Measurements from ENCODE around the gene IPO9.

DNA sequence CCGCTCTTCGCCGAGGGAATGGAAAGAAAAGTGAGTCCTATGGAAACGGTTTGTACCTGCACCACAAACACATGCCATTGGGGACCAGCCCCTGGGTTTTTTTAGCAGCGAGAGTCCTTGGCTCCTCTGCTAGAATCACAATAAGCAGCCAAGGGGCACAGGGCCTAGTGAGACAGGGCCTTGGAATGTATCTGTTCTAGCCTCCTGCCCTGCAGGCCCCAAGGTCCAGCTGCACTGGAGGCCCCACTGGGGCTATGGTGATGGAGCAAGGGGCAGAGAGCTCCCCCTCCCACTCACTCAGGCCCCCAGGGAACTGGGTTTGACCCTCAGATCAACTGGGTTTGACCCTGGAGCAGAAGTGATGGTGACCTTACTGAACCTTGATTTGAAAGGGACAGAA is 74.2 kb downstream of the IPO9 start:
- TF ChIP-seq SIN3A (IDR thresholded peaks at IDR 0.05; ENCODE audit: borderline replicate concordance, insufficient read depth, low read depth, low read length) (no peak), CTCF (IDR thresholded peaks at IDR 0.05) (no peak)
